A673 (cell line): ENCODE data around the gene BATF2. TPM values are rescaled to one million over a fixed set of nuclear protein-coding genes. Genes with fewer than 3 reads are reported as not detected.

ENCODE experiments used
- BruUV-seq: library from RNA; stranded (reverse); fragments of 400-500 nt; replicated peaks from 2 replicates; lab custom pipeline; 2021; lab: Mats Ljungman, UMichigan
- CTCF ChIA-PET: fragments of 300-600 bp; sonication (Branson Sonifier 250); formaldehyde crosslinking; loops from one replicate; lab custom pipeline; 2022; ENCODE audit warnings: antibody characterized with exemption; lab: Charles Lee
- POLR2A ChIA-PET: fragments of 300-600 bp; sonication (Branson Sonifier 250); formaldehyde crosslinking; loops from one replicate; lab custom pipeline; 2022; ENCODE audit warnings: antibody characterized with exemption; ENCODE audit not compliant: low non-redundant PET; lab: Charles Lee
- DNase-seq: peaks from one replicate; pipeline ENCODE4 v3.0.0-alpha.2; 2015; ENCODE audit warnings: low spot score
- H3K27ac ChIP-seq: fragments of 200-600 bp; sonication (generic); 2 replicates; pipeline ENCODE4 v1.5.1; 2016; ENCODE audit warnings: mixed run types, low read depth, mild to moderate bottlenecking, mixed read lengths, antibody characterized with exemption, low read length; ENCODE audit not compliant: poor library complexity, severe bottlenecking
- H3K27me3 ChIP-seq: fragments of 200-600 bp; sonication (generic); replicated peaks from 2 replicates; pipeline ENCODE4 v1.6.1; 2017; ENCODE audit warnings: mixed run types, low read depth, mild to moderate bottlenecking, mixed read lengths, antibody characterized with exemption, low read length; ENCODE audit not compliant: insufficient read depth, poor library complexity
- H3K36me3 ChIP-seq: fragments of 200-600 bp; sonication (generic); 2 replicates; pipeline ENCODE4 v1.6.1; 2016; ENCODE audit warnings: mixed run types, mild to moderate bottlenecking, mixed read lengths, antibody characterized with exemption, low read length; ENCODE audit not compliant: insufficient read depth, poor library complexity, severe bottlenecking
- H3K4me1 ChIP-seq: fragments of 200-600 bp; sonication (generic); 2 replicates; pipeline ENCODE4 v1.6.1; 2017; ENCODE audit warnings: mixed run types, mild to moderate bottlenecking, mixed read lengths, antibody characterized with exemption, low read length; ENCODE audit not compliant: insufficient read depth, poor library complexity, severe bottlenecking
- H3K4me3 ChIP-seq: fragments of 200-600 bp; sonication (generic); 2 replicates; pipeline ENCODE4 v1.5.1; 2016; ENCODE audit warnings: low read depth, mixed run types, mild to moderate bottlenecking, mixed read lengths, low read length; ENCODE audit not compliant: poor library complexity, severe bottlenecking
- H3K9me3 ChIP-seq: fragments of 200-600 bp; sonication (generic); 2 replicates; pipeline ENCODE4 v1.6.1; 2016; ENCODE audit warnings: mixed run types, low read depth, mild to moderate bottlenecking, mixed read lengths, antibody characterized with exemption, low read length; ENCODE audit not compliant: poor library complexity, severe bottlenecking
- CTCF ChIP-seq: fragments of 300-800, 200-600 bp; sonication (generic); conservative IDR thresholded peaks from 2 replicates; pipeline ENCODE4 v1.5.1; 2017; ENCODE audit warnings: low read depth, mild to moderate bottlenecking, antibody characterized with exemption, low read length, moderate library complexity, mixed read lengths
- EZH2 ChIP-seq: fragments of 200-600 bp; sonication (generic); IDR thresholded peaks from 2 replicates; pipeline ENCODE4 v1.6.1; 2017; ENCODE audit warnings: borderline replicate concordance, low read depth, mild to moderate bottlenecking, mixed read lengths, antibody characterized with exemption, low read length; ENCODE audit not compliant: poor library complexity, severe bottlenecking
- intact Hi-C: fragments of 100-400 bp; cut with micrococcal nuclease; formaldehyde crosslinking; loops from one replicate; pipeline ENCODE4 v1.10.0; 2022; ENCODE audit not compliant: unreplicated experiment
- microRNA-seq: library from miRNA; unstranded; fragments of <30 nt; microRNA quantifications from one replicate; pipeline ENCODE4 v1.2.0, GENCODE V29; 2021
- total RNA-seq: library from RNA; stranded (reverse); gene quantifications from 2 replicates; pipeline ENCODE4 v1.2.3, GENCODE V29; 2021

Gene BATF2
- total RNA-seq, 1 experiment from 2014 or later, result not detected

- intact Hi-C loops, result no loop called here
- peaks cover 20% of the 10 kb centered on the region for H3K27me3 ChIP-seq
- H3K4me3 ChIP-seq, result no peak overlapping the region
- no peaks in the 10 kb centered on the region for H3K9me3 ChIP-seq
- H3K27ac ChIP-seq, result no peak overlapping the region
- POLR2A ChIA-PET, result interaction anchor here (0.6 kb wide), 1 partner anchor 1715 kb away, joined by 12 read pairs; no protein-coding TSS in a partner anchor
- no peaks in the 10 kb centered on the region for H3K4me1 ChIP-seq
- no TSS peak for BruUV-seq
- CTCF ChIA-PET, result interaction anchor here (0.6 to 0.7 kb wide), 2 partner anchors 18 to 166 kb away, joined by 3 to 6 read pairs; partner anchors contain the start of gene ZNHIT2
- DNase-seq, result no peak
- no peaks in the 10 kb centered on the region for H3K36me3 ChIP-seq
- TF ChIP-seq CTCF, result no peak
- no peak for TF ChIP-seq EZH2
Observed at GRCh38 chr11:64951529-64951928, 45.2 kb downstream of the BATF2 start.

GRCh38 chr11:64947208-64947814 lies 49.5 kb downstream of the BATF2 start:
- POLR2A ChIA-PET, result no interaction called here
- H3K36me3 ChIP-seq, result no peaks in the 10 kb centered on the region
- BruUV-seq, result no TSS peak
- H3K27ac ChIP-seq, result no peak overlapping the region
- CTCF ChIA-PET, result no interaction called here
- no peak overlapping the region for H3K4me3 ChIP-seq
- H3K4me1 ChIP-seq, result no peaks in the 10 kb centered on the region
- DNase-seq, result no peak
- peaks cover 17% of the 10 kb centered on the region for H3K27me3 ChIP-seq
- TF ChIP-seq EZH2, result no peak
- no peak for TF ChIP-seq CTCF
- intact Hi-C loops, result no loop called here
- H3K9me3 ChIP-seq, result no peaks in the 10 kb centered on the region

Small RNA genes within 50 kb of the gene (microRNA-seq; reads per million reads assigned to microRNA genes)
- 1.9 reads per million for gene MIR6879

Other genes with a start within 250 kb of the BATF2 start
- 2.4 and 2.9 TPM in 2 replicates for gene PYGM, start 237.0 kb downstream of the BATF2 start, total RNA-seq
- 467 and 472 TPM in 2 replicates for gene SF1, start 218.4 kb downstream of the BATF2 start, total RNA-seq
- gene MAP4K2, start 193.8 kb downstream of the BATF2 start, total RNA-seq, result 46.5 and 50.5 TPM in 2 replicates
- 45.7 and 49.2 TPM in 2 replicates for gene MEN1, start 186.4 kb downstream of the BATF2 start, total RNA-seq
- 4.6 and 6.6 TPM in 2 replicates for gene CDC42BPG, start 152.3 kb downstream of the BATF2 start, total RNA-seq
- gene EHD1, start 118.3 kb downstream of the BATF2 start, total RNA-seq, result 53.3 and 63.1 TPM in 2 replicates
- 28.6 and 29.6 TPM in 2 replicates for gene ATG2A, start 79.8 kb downstream of the BATF2 start, total RNA-seq
- 16.1 and 17.2 TPM in 2 replicates for gene PPP2R5B, start 72.3 kb downstream of the BATF2 start, total RNA-seq
- not detected in 2 replicates for gene GPHA2, start 61.1 kb downstream of the BATF2 start, total RNA-seq
- not detected in 2 replicates for gene MAJIN, start 24.9 kb downstream of the BATF2 start, total RNA-seq
- gene ARL2, start 17.2 kb upstream of the BATF2 start, total RNA-seq, result 98.9 and 110 TPM in 2 replicates
- gene SNX15, start 30.5 kb upstream of the BATF2 start, total RNA-seq, result 28.3 and 34.7 TPM in 2 replicates
- 41.9 and 43.9 TPM in 2 replicates for gene SAC3D1, start 44.2 kb upstream of the BATF2 start, total RNA-seq
- 0.50 TPM in 1 of 2 replicates, not detected in the other for gene NAALADL1, start 61.6 kb upstream of the BATF2 start, total RNA-seq
- 109 and 119 TPM in 2 replicates for gene CDCA5, start 87.1 kb upstream of the BATF2 start, total RNA-seq
- gene ZFPL1, start 87.3 kb upstream of the BATF2 start, total RNA-seq, result 45.9 and 46.6 TPM in 2 replicates
- 125 and 140 TPM in 2 replicates for gene VPS51, start 99.2 kb upstream of the BATF2 start, total RNA-seq
- gene TM7SF2, start 114.9 kb upstream of the BATF2 start, total RNA-seq, result 37.8 and 50.5 TPM in 2 replicates
- 22.3 and 27.4 TPM in 2 replicates for gene ZNHIT2, start 120.7 kb upstream of the BATF2 start, total RNA-seq
- 920 and 956 TPM in 2 replicates for gene FAU, start 125.2 kb upstream of the BATF2 start, total RNA-seq
- 90.2 and 91.0 TPM in 2 replicates for gene MRPL49, start 125.3 kb upstream of the BATF2 start, total RNA-seq
- 47.6 and 48.5 TPM in 2 replicates for gene SYVN1, start 137.5 kb upstream of the BATF2 start, total RNA-seq
- not detected in 2 replicates for gene SPDYC, start 173.3 kb upstream of the BATF2 start, total RNA-seq
- 79.9 and 91.9 TPM in 2 replicates for gene CAPN1, start 185.0 kb upstream of the BATF2 start, total RNA-seq